ENCODE data around the gene EIF4E2. TPM values are rescaled to one million over a fixed set of nuclear protein-coding genes. Genes with fewer than 3 reads are reported as not detected.

Gene EIF4E2
- total and polyA plus RNA-seq, 9 donors, result 18.6 to 111 (median 42.8) TPM

DNA sequence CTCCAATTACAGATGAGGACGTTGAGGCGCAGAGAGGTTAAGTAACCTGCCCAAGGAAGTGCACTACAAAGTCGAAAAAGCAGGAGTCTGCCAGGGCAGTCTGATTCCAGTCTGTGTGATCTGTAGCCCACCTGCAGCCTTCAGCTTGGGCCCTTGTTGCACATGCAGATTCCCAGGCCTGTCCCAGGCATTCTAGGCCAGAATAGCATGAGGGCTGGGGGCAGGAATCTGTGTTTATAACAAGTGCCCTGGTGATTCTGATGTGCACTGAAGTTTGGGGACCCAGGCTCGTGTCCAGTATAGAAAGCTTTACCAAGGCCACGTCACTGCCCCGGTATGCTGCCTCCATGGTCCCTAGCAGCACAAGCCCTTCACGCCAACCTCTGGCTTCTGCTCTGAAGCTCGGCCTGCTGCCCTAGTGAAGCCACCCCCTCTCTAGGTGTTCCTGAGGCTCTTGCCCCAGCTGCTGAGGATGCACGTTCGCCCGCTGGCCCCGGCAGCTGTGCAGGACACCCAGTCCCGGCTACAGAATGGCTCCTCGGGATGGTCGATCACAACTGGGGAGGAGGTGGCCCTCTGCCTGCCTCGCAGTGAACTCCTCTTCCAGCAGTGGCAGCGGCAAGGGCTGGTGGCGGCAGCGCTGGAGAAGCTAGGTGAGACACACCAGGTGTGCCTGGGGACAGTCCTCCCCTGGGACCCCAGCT lies 6.4 kb upstream of the EIF4E2 start:
- WGBS, 3 donors, result 91 to 96% (median 94%) methylated on average over 19 of the region's 19 CpGs
- Histone ChIP-seq H3K36me3 (no peaks in the 10 kb centered on the region), H3K27me3 (no peaks in the 10 kb centered on the region), H3K4me3 (no peak overlapping the region), H3K4me1 (ENCODE audit: insufficient read depth) (no peaks in the 10 kb centered on the region), H3K9me3 (no peaks in the 10 kb centered on the region), H3K27ac (no peak overlapping the region)
- TF ChIP-seq POLR2A (IDR thresholded peaks at IDR 0.05) (no peak), EP300 (IDR thresholded peaks at IDR 0.05) (no peak)
- no peak for DNase-seq
- intact Hi-C loops (cut with DNase I), result no loop called here

DNA sequence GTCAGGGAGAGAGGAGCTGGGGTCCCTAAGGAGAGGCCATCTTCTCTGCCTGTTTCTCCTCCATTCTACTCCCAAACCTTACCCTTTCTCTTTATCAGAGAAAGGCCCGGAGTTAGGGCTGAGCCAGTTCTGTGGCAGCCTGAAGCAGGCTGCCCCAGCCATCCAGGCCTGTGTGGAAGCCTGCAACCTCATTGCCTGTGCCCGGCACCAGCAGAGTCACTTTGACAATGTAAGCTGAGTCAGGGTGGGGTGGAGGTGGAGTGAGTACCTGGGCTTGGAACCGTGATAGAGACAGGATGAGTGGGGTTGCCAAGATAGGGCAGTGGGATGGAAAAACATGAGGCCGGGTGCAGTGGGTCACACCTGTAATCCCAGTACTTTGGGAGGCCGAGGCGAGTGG lies 5.8 kb upstream of the EIF4E2 start:
- no peak overlapping the region for H3K27ac ChIP-seq
- H3K4me1 ChIP-seq (ENCODE audit: insufficient read depth), result no peaks in the 10 kb centered on the region
- 93 to 95% (median 94%) methylated on average over 6 of the region's 6 CpGs for WGBS, 3 donors
- no peaks in the 10 kb centered on the region for H3K36me3 ChIP-seq
- no peaks in the 10 kb centered on the region for H3K9me3 ChIP-seq
- no peak for DNase-seq
- H3K4me3 ChIP-seq, result no peak overlapping the region
- intact Hi-C loops (cut with DNase I), result no loop called here
- TF ChIP-seq POLR2A (IDR thresholded peaks at IDR 0.05) (no peak), EP300 (IDR thresholded peaks at IDR 0.05) (no peak)
- TF ChIP-seq, protein P1, sequence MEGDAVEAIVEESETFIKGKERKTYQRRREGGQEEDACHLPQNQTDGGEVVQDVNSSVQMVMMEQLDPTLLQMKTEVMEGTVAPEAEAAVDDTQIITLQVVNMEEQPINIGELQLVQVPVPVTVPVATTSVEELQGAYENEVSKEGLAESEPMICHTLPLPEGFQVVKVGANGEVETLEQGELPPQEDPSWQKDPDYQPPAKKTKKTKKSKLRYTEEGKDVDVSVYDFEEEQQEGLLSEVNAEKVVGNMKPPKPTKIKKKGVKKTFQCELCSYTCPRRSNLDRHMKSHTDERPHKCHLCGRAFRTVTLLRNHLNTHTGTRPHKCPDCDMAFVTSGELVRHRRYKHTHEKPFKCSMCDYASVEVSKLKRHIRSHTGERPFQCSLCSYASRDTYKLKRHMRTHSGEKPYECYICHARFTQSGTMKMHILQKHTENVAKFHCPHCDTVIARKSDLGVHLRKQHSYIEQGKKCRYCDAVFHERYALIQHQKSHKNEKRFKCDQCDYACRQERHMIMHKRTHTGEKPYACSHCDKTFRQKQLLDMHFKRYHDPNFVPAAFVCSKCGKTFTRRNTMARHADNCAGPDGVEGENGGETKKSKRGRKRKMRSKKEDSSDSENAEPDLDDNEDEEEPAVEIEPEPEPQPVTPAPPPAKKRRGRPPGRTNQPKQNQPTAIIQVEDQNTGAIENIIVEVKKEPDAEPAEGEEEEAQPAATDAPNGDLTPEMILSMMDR (IDR thresholded peaks at IDR 0.05), result no peak
- no peaks in the 10 kb centered on the region for H3K27me3 ChIP-seq

DNA sequence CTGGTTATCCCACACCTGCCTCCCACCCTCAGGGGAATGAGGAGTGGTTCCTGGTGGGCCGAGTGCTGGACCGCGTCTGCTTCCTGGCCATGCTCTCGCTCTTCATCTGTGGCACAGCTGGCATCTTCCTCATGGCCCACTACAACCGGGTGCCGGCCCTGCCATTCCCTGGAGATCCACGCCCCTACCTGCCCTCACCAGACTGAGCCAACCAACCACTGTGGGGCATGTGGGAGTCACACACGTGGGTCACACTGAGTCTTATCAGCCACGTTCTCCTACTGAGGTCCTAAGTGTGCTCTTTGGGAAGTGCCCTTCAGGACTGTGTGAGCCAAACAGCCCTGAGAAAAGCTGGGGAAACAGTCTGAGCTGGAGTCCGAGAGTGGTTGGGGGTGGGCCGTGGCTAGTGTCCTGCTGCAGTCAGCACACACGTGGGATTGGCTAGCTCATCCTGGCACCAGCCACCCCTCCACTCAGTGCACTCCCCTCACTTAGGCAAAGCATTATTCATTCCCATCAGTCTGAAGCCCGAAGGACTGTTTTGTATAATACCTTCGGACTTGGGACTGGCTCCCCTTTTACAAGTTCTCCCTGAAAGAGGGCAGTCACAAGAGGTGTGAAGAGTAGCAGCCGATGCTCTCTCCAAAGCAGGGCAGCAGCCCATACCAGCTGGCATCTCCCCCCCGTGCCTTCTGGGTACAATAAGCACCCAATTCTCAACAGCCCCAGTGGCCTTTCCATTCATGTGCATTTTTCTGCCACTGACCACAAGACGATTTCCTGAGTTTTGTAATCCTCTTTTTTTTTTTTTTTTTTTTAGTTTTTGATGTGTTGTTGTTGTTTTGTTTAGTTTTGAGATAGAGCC lies 4.7 kb upstream of the EIF4E2 start:
- Histone ChIP-seq H3K4me3 (no peak overlapping the region), H3K9me3 (no peaks in the 10 kb centered on the region), H3K27me3 (no peaks in the 10 kb centered on the region), H3K4me1 (ENCODE audit: insufficient read depth) (no peaks in the 10 kb centered on the region), H3K27ac (no peak overlapping the region), H3K36me3 (no peaks in the 10 kb centered on the region)
- DNase-seq, result no peak
- 89 to 94% (median 92%) methylated on average over 17 of the region's 17 CpGs for WGBS, 3 donors
- TF ChIP-seq EP300 (IDR thresholded peaks at IDR 0.05), result no peak
- TF ChIP-seq POLR2A (IDR thresholded peaks at IDR 0.05), result no peak
- TF ChIP-seq, protein P1 (IDR thresholded peaks at IDR 0.05), result no peak
- intact Hi-C loops (cut with DNase I), result no loop called here

DNA sequence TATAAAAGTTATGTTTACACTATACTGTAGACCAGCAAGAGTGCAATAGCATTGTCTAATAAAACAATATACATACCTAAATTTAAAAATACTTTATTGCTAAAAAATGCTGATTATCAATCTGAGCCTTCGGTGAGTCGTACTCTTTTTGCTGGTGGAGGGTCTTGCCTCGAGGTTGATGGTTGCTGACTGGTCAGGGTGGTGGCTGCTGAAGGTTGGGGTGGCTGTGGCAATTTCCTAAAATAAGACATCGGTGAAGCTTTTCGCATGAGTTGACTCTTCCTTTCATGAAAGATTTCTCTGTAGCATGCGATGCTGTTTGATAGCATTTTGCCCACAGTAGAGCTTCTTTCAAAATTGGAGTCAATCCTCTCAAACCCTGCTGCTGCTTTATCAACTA lies 2.5 kb upstream of the EIF4E2 start:
- 94 to 99% (median 98%) methylated on average over 6 of the region's 6 CpGs for WGBS, 3 donors
- no peaks in the 10 kb centered on the region for H3K9me3 ChIP-seq

More for the DNA sequence above, 2.5 kb upstream of the EIF4E2 start:
- intact Hi-C loops (cut with DNase I), result no loop called here
- H3K36me3 ChIP-seq, result no peaks in the 10 kb centered on the region
- H3K4me1 ChIP-seq (ENCODE audit: insufficient read depth), result peaks cover 2% of the 10 kb centered on the region
- H3K27me3 ChIP-seq, result no peaks in the 10 kb centered on the region
- H3K27ac ChIP-seq, result no peak overlapping the region
- no peak overlapping the region for H3K4me3 ChIP-seq
- TF ChIP-seq, protein P1 (IDR thresholded peaks at IDR 0.05), result no peak
- TF ChIP-seq EP300 (IDR thresholded peaks at IDR 0.05) (no peak), POLR2A (IDR thresholded peaks at IDR 0.05) (no peak)
- DNase-seq, result no peak

All from ovary (tissue), 9 donors.